ENCODE measurements around the gene NOSTRIN.

The NOSTRIN gene

GRCh38 chr2:168821992-168822391, 19.6 kb downstream of the NOSTRIN start:
- no peak overlapping the region for H3K4me3 Mint-ChIP-seq
- H3K9me3 Mint-ChIP-seq = no peaks in the 10 kb centered on the region
- peaks cover 12% of the 10 kb centered on the region for H3K4me1 Mint-ChIP-seq
- peaks cover 4% of the 10 kb centered on the region for H3K27me3 Mint-ChIP-seq (ENCODE audit: low read depth, poor library complexity)
- H3K27ac Mint-ChIP-seq = no peak overlapping the region
- TF ChIP-seq CTCF (IDR thresholded peaks at IDR 0.05) = no peak
- H3K36me3 Mint-ChIP-seq (ENCODE audit: low read depth) = no peaks in the 10 kb centered on the region
- DNase-seq = no peak

GRCh38 chr2:168825126-168825525, 22.7 kb downstream of the NOSTRIN start:
- Mint-ChIP-seq H3K27me3 (ENCODE audit: low read depth, poor library complexity) (no peaks in the 10 kb centered on the region), H3K36me3 (ENCODE audit: low read depth) (no peaks in the 10 kb centered on the region), H3K9me3 (no peaks in the 10 kb centered on the region), H3K27ac (no peak overlapping the region), H3K4me3 (no peak overlapping the region), H3K4me1 (no peaks in the 10 kb centered on the region)
- TF ChIP-seq CTCF (IDR thresholded peaks at IDR 0.05) = no peak
- no peak for DNase-seq

- TF ChIP-seq CTCF (IDR thresholded peaks at IDR 0.05) = no peak
- no peak for DNase-seq
- H3K4me3 Mint-ChIP-seq = no peak overlapping the region
- no peaks in the 10 kb centered on the region for H3K36me3 Mint-ChIP-seq (ENCODE audit: low read depth)
- H3K4me1 Mint-ChIP-seq = no peaks in the 10 kb centered on the region
- no peaks in the 10 kb centered on the region for H3K27me3 Mint-ChIP-seq (ENCODE audit: low read depth, poor library complexity)
- peaks cover 4% of the 10 kb centered on the region for H3K9me3 Mint-ChIP-seq
- no peak overlapping the region for H3K27ac Mint-ChIP-seq
These were observed 28.5 kb downstream of the NOSTRIN start for GRCh38 chr2:168830958-168831357.

GRCh38 chr2:168831662-168832061, 29.2 kb downstream of the NOSTRIN start:
- Mint-ChIP-seq H3K27ac (no peak overlapping the region), H3K36me3 (ENCODE audit: low read depth) (no peaks in the 10 kb centered on the region), H3K9me3 (peaks cover 4% of the 10 kb centered on the region), H3K4me1 (no peaks in the 10 kb centered on the region), H3K27me3 (ENCODE audit: low read depth, poor library complexity) (peaks cover 2% of the 10 kb centered on the region), H3K4me3 (no peak overlapping the region)
- DNase-seq = no peak
- no peak for TF ChIP-seq CTCF (IDR thresholded peaks at IDR 0.05)

- no peak for TF ChIP-seq CTCF (IDR thresholded peaks at IDR 0.05)
- H3K4me3 Mint-ChIP-seq = no peak overlapping the region
- H3K36me3 Mint-ChIP-seq (ENCODE audit: low read depth) = peaks cover 4% of the 10 kb centered on the region
- H3K4me1 Mint-ChIP-seq = no peaks in the 10 kb centered on the region
- no peaks in the 10 kb centered on the region for H3K9me3 Mint-ChIP-seq
- no peak for DNase-seq
- peaks cover 3% of the 10 kb centered on the region for H3K27me3 Mint-ChIP-seq (ENCODE audit: low read depth, poor library complexity)
- H3K27ac Mint-ChIP-seq = no peak overlapping the region
These were observed 33.5 kb downstream of the NOSTRIN start for GRCh38 chr2:168835969-168836368.

- no peak for TF ChIP-seq CTCF (IDR thresholded peaks at IDR 0.05)
- H3K27ac Mint-ChIP-seq = no peak overlapping the region
- H3K27me3 Mint-ChIP-seq (ENCODE audit: low read depth, poor library complexity) = peaks cover 3% of the 10 kb centered on the region
- H3K36me3 Mint-ChIP-seq (ENCODE audit: low read depth) = peaks cover 4% of the 10 kb centered on the region
- no peaks in the 10 kb centered on the region for H3K4me1 Mint-ChIP-seq
- H3K4me3 Mint-ChIP-seq = no peak overlapping the region
- no peak for DNase-seq
- no peaks in the 10 kb centered on the region for H3K9me3 Mint-ChIP-seq
These were observed 39.0 kb downstream of the NOSTRIN start for GRCh38 chr2:168841445-168841844.

Data from nephron progenitor cell (in vitro differentiated cells).